ENCODE measurements around the gene CTNNA3. TPM values are rescaled to one million over a fixed set of nuclear protein-coding genes. Genes with fewer than 3 reads are reported as not detected.

Gene CTNNA3
- total and polyA plus RNA-seq, 12 donors, result 2.0 to 213 (median 171) TPM

DNA sequence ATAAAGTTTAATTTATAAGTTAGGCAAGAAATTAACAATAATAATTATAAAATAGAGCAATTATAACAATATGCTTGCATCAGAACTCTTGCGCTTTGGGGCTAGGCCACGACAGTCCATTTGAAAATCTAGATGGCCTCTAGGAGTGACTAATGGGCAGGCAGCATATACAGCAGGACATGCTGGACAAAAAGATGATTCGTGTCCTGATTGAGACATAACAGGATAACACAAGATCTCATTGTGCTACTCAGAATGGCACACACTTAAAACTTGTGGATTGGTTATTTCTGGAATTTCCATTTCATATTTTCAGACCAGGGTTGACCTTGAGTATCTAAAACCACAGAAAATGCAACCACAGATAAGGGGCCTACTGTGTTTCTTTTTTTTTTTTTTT lies 27.5 kb downstream of the CTNNA3 start:
- Histone ChIP-seq H3K36me3 (no peaks in the 10 kb centered on the region), H3K27ac (no peak overlapping the region), H3K4me3 (no peak overlapping the region), H3K4me1 (peaks cover 0 to 47% (median 12%) of the 10 kb centered on the region in 9 donors), H3K9me3 (peaks cover 0 to 3% (median 0%) of the 10 kb centered on the region in 11 donors), H3K27me3 (no peaks in the 10 kb centered on the region)
- peak in 1 of 8 donors; percentile 51 for ATAC-seq
- intact Hi-C loops (cut with DNase I), result loop anchor here in 5 of 10 donors (5.0 to 10.0 kb wide), 3 partner anchors 96 to 109 kb away; no protein-coding TSS in a partner anchor
- TF ChIP-seq, protein P1, sequence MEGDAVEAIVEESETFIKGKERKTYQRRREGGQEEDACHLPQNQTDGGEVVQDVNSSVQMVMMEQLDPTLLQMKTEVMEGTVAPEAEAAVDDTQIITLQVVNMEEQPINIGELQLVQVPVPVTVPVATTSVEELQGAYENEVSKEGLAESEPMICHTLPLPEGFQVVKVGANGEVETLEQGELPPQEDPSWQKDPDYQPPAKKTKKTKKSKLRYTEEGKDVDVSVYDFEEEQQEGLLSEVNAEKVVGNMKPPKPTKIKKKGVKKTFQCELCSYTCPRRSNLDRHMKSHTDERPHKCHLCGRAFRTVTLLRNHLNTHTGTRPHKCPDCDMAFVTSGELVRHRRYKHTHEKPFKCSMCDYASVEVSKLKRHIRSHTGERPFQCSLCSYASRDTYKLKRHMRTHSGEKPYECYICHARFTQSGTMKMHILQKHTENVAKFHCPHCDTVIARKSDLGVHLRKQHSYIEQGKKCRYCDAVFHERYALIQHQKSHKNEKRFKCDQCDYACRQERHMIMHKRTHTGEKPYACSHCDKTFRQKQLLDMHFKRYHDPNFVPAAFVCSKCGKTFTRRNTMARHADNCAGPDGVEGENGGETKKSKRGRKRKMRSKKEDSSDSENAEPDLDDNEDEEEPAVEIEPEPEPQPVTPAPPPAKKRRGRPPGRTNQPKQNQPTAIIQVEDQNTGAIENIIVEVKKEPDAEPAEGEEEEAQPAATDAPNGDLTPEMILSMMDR (IDR thresholded peaks at IDR 0.05), result no peak
- DNase-seq, result no peak
- WGBS, 2 donors, result 51 to 63% methylated on average over 3 of the region's 3 CpGs

DNA sequence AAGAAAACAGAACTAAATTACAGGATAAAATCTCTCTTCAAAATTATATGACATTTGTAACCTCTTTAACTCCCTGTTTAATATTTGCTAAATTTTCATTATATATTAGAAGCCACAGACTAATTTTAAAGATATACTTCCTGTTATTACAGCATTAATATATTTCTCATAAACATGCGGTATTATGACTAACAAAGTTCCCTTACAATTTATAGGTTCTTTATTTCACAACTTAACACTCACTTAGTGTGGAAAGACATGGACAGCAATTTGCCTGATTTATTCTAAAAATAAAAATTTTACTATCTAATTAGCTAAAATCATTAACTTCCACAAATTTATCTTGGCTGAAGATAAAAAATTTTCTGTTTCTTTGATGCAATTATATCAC lies 29.0 kb downstream of the CTNNA3 start:
- Histone ChIP-seq H3K4me1 (peaks cover 0 to 56% (median 12%) of the 10 kb centered on the region in 9 donors), H3K27ac (peak overlapping the region in 4 of 10 donors; percentile 6 to 67 (median 26)), H3K9me3 (no peaks in the 10 kb centered on the region), H3K36me3 (no peaks in the 10 kb centered on the region), H3K4me3 (no peak overlapping the region), H3K27me3 (no peaks in the 10 kb centered on the region)
- 80 to 82% methylated on average over 1 of the region's 1 CpG for WGBS, 2 donors
- intact Hi-C loops (cut with DNase I), result loop anchor here in 7 of 10 donors (2.0 to 10.0 kb wide), 4 partner anchors 98 to 112 kb away; no protein-coding TSS in a partner anchor
- TF ChIP-seq, protein P1 (IDR thresholded peaks at IDR 0.05), result no peak
- no peak for ATAC-seq
- DNase-seq, result no peak

DNA sequence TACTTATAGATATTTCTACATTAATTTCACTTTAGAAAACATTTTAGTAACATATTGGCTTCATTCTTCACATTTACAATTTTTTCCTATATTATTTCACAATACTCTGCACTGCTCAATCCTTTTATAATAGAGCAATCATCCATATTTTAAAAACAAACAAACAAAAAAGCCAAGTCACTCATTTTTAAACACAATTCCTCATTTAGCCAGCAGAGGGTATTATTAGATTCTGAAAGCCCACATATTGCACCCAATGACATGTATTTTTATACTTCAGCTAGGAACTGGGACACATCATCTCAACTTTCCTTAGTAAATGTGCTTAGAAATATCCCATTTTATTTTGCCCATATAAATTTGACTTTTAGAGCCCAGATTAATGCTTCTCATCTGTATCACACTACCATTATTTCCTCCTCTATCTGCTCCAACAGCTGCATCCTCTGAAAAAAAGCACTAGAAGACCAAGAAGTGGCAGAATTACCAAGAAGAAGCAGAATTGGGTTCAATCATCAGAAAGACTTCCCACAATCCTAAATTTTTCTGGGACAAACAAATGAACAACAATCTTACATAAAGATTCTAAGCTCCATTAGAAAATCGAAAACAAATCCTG lies 29.5 kb downstream of the CTNNA3 start:
- Histone ChIP-seq H3K4me3 (no peak overlapping the region), H3K27ac (peak overlapping the region in 7 of 10 donors; percentile 6 to 67 (median 27)), H3K4me1 (peaks cover 0 to 59% (median 12%) of the 10 kb centered on the region in 9 donors), H3K9me3 (no peaks in the 10 kb centered on the region), H3K27me3 (no peaks in the 10 kb centered on the region), H3K36me3 (no peaks in the 10 kb centered on the region)
- WGBS, 2 donors, result 88 to 89% methylated on average over 1 of the region's 1 CpG
- ATAC-seq (peak in 5 of 8 donors; percentile 53 to 79 (median 62)), DNase-seq (no peak)
- intact Hi-C loops (cut with DNase I), result loop anchor here in 7 of 10 donors (1.0 to 10.0 kb wide), 5 partner anchors 98 to 114 kb away; no protein-coding TSS in a partner anchor
- TF ChIP-seq, protein P1 (IDR thresholded peaks at IDR 0.05), result peak in 8 of 9 donors; percentile 39 to 65 (median 56)

DNA sequence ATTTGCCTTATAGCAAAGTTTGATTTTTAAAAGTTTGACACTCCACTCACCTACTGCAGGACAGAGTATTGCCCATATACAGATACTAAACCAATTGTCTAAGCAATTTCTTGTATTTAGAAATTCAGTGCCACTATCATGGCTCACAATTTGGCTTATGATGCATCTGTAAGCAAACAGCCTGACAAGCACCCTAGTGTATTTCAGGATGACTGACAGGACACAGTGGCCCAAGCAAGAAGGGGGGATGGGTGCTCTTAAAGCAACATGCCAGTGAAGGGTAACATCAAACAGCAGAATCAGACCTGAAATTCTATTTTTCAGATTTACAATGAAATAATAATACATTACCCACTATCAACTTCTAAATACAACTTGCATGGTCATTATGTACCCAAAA lies 30.5 kb downstream of the CTNNA3 start:
- ATAC-seq, result peak; percentile 76 to 95 (median 88)
- Histone ChIP-seq H3K4me1 (peaks cover 0 to 52% (median 7%) of the 10 kb centered on the region in 9 donors), H3K9me3 (no peaks in the 10 kb centered on the region), H3K27ac (peak overlapping the region in 9 of 10 donors; percentile 23 to 67 (median 52)), H3K27me3 (no peaks in the 10 kb centered on the region), H3K4me3 (peak overlapping the region in 9 of 10 donors; percentile 3 to 41 (median 37)), H3K36me3 (no peaks in the 10 kb centered on the region)
- intact Hi-C loops (cut with DNase I), result loop anchor here in 6 of 10 donors (1.0 to 10.0 kb wide), 5 partner anchors 31 to 112 kb away; partner anchors contain the start of gene CTNNA3 (in 1 of the 6)
- TF ChIP-seq, protein P1 (IDR thresholded peaks at IDR 0.05), result no peak
- DNase-seq, result peak in 1 of 2 donors; percentile 43
